Glutamatergic neuron (in vitro differentiated cells): ENCODE measurements around the gene RABEP1. TPM values are rescaled to one million over a fixed set of nuclear protein-coding genes. Genes with fewer than 3 reads are reported as not detected.

ENCODE experiments used
- DNase-seq: peaks from one replicate; pipeline ENCODE4 v3.0.0; 2022
- H3K27ac Mint-ChIP-seq: one replicate; pipeline ENCODE4 v1.8.0; 2020; ENCODE audit warnings: mild to moderate bottlenecking, mixed read lengths, inconsistent platforms; ENCODE audit not compliant: unreplicated experiment
- H3K27me3 Mint-ChIP-seq: one replicate; pipeline ENCODE4 v1.8.0; 2020; ENCODE audit warnings: mild to moderate bottlenecking, moderate library complexity, mixed read lengths, inconsistent platforms; ENCODE audit not compliant: unreplicated experiment
- H3K36me3 Mint-ChIP-seq: one replicate; pipeline ENCODE4 v1.8.0; 2020; ENCODE audit warnings: mild to moderate bottlenecking, mixed read lengths, inconsistent platforms; ENCODE audit not compliant: unreplicated experiment
- H3K4me1 Mint-ChIP-seq: one replicate; pipeline ENCODE4 v1.8.0; 2020; ENCODE audit warnings: mild to moderate bottlenecking, low read depth, mixed read lengths, inconsistent platforms; ENCODE audit not compliant: unreplicated experiment
- H3K4me3 Mint-ChIP-seq: one replicate; pipeline ENCODE4 v1.8.0; 2020; ENCODE audit warnings: mild to moderate bottlenecking, mixed read lengths, inconsistent platforms; ENCODE audit not compliant: unreplicated experiment
- H3K9me3 Mint-ChIP-seq: one replicate; pipeline ENCODE4 v1.8.0; 2020; ENCODE audit warnings: mild to moderate bottlenecking, moderate library complexity, mixed read lengths, inconsistent platforms; ENCODE audit not compliant: unreplicated experiment
- CTCF ChIP-seq: fragments of 200-600 bp; sonication (generic); IDR thresholded peaks from one replicate; pipeline ENCODE4 v1.5.0; 2021; ENCODE audit not compliant: partially characterized antibody, unreplicated experiment
- total RNA-seq: library from RNA; stranded (reverse); fragmentation: NEBNext Ultra II Directional; extraction: Animal tissue kit (Norgen Biotek cat#: 25700); gene quantifications from one replicate; pipeline ENCODE4 v1.2.1, GENCODE V29; 2021; ENCODE audit not compliant: unreplicated experiment

RABEP1 gene
- total RNA-seq, 1 donor from 2014 or later, result 63.0 TPM

GRCh38 chr17:5282642-5283217, 646 bp downstream of the RABEP1 start:
- peak overlapping the region; percentile 87 for H3K27ac Mint-ChIP-seq

DNA sequence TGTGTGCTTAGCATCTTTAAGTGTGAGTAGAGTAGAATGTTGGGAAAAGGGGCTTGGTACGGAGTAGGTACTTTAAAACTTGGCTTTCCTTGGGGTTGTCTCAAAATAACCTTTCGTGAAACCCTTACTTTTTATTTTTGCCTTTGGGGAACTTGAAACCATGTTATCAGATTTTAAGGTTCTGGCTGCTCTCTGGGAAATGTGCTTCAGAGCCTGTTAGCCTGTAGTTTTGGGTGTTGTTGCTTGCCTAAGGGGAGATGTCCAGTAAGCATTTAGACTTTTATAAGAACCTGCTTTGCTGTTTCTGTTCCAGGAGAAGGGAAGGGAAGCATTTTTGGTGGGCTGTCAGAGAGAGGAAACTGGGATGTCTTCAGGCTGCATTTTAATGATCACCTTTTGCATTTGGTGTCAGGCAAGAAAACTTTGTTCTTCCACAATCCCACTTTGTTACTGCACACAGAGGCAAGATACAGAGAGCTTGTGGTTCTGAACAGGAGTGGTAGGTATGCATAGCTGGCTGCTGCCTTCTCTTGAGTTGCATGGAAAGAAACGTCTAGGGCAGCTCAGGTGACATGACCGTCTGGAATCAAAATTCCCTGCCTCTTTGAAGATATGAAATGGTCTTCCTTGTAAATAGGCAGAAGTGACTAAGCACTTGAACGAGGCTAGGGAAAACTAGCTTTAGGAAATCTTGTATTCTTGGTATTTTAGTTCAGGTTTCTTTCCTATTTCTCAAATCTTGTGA, 1.7 kb downstream of the RABEP1 start:
- Mint-ChIP-seq H3K4me3 (peak overlapping the region; percentile 89), H3K27me3 (no peaks in the 10 kb centered on the region), H3K4me1 (peaks cover 10% of the 10 kb centered on the region), H3K36me3 (no peaks in the 10 kb centered on the region), H3K27ac (peak overlapping the region; percentile 28), H3K9me3 (peaks cover 2% of the 10 kb centered on the region)
- no peak for DNase-seq
- TF ChIP-seq CTCF, result no peak

More at GRCh38 chr17:5282642-5283217, 646 bp downstream of the RABEP1 start:
- H3K4me1 Mint-ChIP-seq, result peaks cover 10% of the 10 kb centered on the region
- TF ChIP-seq CTCF, result no peak
- H3K9me3 Mint-ChIP-seq, result peaks cover 2% of the 10 kb centered on the region
- H3K36me3 Mint-ChIP-seq, result no peaks in the 10 kb centered on the region
- H3K27me3 Mint-ChIP-seq, result no peaks in the 10 kb centered on the region
- H3K4me3 Mint-ChIP-seq, result peak overlapping the region; percentile 89
- no peak for DNase-seq

DNA sequence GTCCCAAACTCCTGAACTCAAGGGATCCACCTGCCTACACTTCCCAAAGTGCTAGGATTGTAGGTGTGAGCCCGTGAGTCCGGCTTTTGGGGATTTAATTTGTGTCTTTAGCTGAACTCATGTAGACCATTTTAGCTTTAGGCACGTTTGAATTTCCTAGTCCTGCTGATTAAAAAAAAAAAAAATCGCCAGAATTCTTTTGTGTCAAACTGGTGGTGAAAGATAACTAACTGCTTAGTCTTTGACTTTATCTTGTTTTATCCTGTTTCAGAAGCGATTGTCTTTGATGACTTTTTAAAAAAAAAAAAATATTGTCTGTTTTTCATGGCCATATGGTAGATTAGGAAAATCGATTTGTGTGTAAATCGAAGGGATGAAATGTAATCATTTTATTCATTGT, 2.6 kb downstream of the RABEP1 start:
- H3K4me1 Mint-ChIP-seq, result peaks cover 10% of the 10 kb centered on the region
- no peak overlapping the region for H3K4me3 Mint-ChIP-seq
- H3K27ac Mint-ChIP-seq, result no peak overlapping the region
- no peak for DNase-seq
- H3K36me3 Mint-ChIP-seq, result no peaks in the 10 kb centered on the region
- H3K9me3 Mint-ChIP-seq, result peaks cover 2% of the 10 kb centered on the region
- H3K27me3 Mint-ChIP-seq, result no peaks in the 10 kb centered on the region
- no peak for TF ChIP-seq CTCF

DNA sequence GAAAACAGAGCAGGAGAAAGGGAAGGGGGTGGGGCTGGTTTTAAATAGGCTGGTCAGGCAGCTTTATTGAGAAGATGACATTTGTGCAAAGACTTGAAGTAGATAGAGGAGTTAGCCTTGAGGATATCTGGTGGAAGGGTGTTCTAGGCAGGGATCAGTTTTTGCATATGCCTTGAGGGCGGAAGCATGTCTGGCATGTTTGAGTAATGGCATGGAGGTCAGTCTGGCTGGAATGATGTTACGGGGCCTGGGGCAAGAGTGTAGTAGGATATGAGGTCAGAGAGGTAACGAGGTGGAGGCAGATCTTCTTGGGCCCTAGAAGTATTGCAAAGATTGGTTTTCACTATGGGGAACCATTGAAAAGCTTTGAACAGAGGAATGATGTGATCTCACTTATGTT, 4.8 kb downstream of the RABEP1 start:
- peak overlapping the region; percentile 41 for H3K27ac Mint-ChIP-seq
- no peak for DNase-seq
- no peak for TF ChIP-seq CTCF
- no peaks in the 10 kb centered on the region for H3K27me3 Mint-ChIP-seq
- H3K9me3 Mint-ChIP-seq, result no peaks in the 10 kb centered on the region
- no peaks in the 10 kb centered on the region for H3K36me3 Mint-ChIP-seq
- H3K4me1 Mint-ChIP-seq, result peaks cover 10% of the 10 kb centered on the region
- H3K4me3 Mint-ChIP-seq, result no peak overlapping the region

GRCh38 chr17:5291683-5292350, 9.7 kb downstream of the RABEP1 start:
- H3K36me3 Mint-ChIP-seq, result no peaks in the 10 kb centered on the region
- H3K27me3 Mint-ChIP-seq, result peaks cover 2% of the 10 kb centered on the region
- H3K9me3 Mint-ChIP-seq, result no peaks in the 10 kb centered on the region
- H3K4me3 Mint-ChIP-seq, result no peak overlapping the region
- DNase-seq, result no peak
- H3K4me1 Mint-ChIP-seq, result peaks cover 2% of the 10 kb centered on the region
- no peak for TF ChIP-seq CTCF
- no peak overlapping the region for H3K27ac Mint-ChIP-seq
